Measurements from ENCODE around the gene SRSF4. TPM values are rescaled to one million over a fixed set of nuclear protein-coding genes. Genes with fewer than 3 reads are reported as not detected.
"Not testable (repeated sequence)": the region's sequence is repeated elsewhere in the genome, so short reads cannot be mapped to it uniquely, and the experiment has no call there.

The SRSF4 gene
- total RNA-seq, 1 donor, result 27.9 TPM

DNA sequence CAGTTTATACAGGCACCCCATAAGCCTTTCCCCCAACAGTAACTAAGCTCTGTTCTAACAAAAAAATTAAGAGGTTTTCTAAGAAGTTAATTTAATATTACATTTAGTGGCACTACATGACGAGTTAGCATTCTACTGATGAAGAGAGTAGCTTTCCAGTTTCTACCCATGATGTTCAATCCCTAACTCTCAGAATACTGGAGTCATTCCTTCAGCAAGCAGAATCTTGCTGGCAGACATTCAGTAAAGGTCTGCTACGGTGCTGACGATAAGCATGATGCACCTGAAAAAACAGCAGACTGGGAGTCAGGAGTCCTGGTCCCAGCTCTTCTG lies 24.5 kb downstream of the SRSF4 start:
- no peak overlapping the region for H3K4me3 ChIP-seq (ENCODE audit: insufficient read depth, low read length)
- peaks cover 78% of the 10 kb centered on the region for H3K79me2 ChIP-seq (ENCODE audit: insufficient read depth, low read length)
- no peaks in the 10 kb centered on the region for H3K9me3 ChIP-seq (ENCODE audit: low read depth, low read length)
- H3K36me3 ChIP-seq (ENCODE audit: insufficient read depth, low read length), result peaks cover 89% of the 10 kb centered on the region
- no peak for TF ChIP-seq CTCF (IDR thresholded peaks at IDR 0.05; ENCODE audit: extremely low read depth, low read depth, low read length)
- peaks cover 24% of the 10 kb centered on the region for H4K20me1 ChIP-seq (ENCODE audit: insufficient read depth, low read length)
- no peak for DNase-seq (ENCODE audit: insufficient read length, low spot score, missing footprints)
- no peaks in the 10 kb centered on the region for H3K4me1 ChIP-seq (ENCODE audit: insufficient read depth, low read length)
- H2AFZ ChIP-seq (ENCODE audit: low read length), result no peak overlapping the region
- no peak overlapping the region for H3K27ac ChIP-seq (ENCODE audit: low read depth, low read length)
- no peaks in the 10 kb centered on the region for H3K27me3 ChIP-seq (ENCODE audit: insufficient read depth, low read length)
- no peak overlapping the region for H3K4me2 ChIP-seq (ENCODE audit: insufficient read depth, low read length)

DNA sequence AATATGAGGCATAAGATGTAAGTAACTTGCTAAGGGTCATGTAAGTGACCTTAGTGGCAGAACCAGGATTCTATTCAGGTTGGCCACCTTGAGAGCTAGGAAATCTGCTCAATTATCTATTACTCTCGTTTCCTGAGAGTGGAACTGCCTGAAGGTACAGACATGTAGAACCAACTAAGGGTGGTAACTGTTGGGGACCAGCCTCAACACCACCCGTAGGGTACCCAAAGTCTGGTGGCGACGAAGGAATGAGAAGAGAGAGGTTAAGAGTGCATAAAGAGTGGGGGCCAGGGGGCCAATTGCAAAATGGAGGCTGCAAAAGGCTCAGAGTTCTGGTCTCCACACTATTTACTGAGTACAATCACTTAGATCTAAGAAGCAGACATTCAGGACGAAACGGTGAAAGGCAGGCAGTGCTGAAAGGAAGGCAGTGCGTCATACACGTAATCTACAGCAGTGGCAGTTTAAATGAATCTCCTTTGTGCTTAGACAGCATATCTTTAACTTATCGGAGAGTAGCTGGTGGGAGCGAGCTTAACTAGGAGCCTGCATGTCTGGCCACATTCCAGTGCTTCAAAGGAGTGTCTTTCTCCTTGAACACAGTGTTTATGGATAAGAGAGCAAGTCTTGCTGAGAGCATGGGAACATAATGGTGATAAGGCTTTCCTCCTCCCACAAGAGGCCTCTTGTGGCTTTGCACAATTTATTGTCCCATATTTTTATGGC lies 25.0 kb downstream of the SRSF4 start:
- Histone ChIP-seq H3K27me3 (ENCODE audit: insufficient read depth, low read length) (no peaks in the 10 kb centered on the region), H3K79me2 (ENCODE audit: insufficient read depth, low read length) (peaks cover 77% of the 10 kb centered on the region), H3K4me1 (ENCODE audit: insufficient read depth, low read length) (no peaks in the 10 kb centered on the region), H3K36me3 (ENCODE audit: insufficient read depth, low read length) (peaks cover 90% of the 10 kb centered on the region), H3K9me3 (ENCODE audit: low read depth, low read length) (no peaks in the 10 kb centered on the region), H4K20me1 (ENCODE audit: insufficient read depth, low read length) (peaks cover 23% of the 10 kb centered on the region), H2AFZ (ENCODE audit: low read length) (no peak overlapping the region), H3K4me2 (ENCODE audit: insufficient read depth, low read length) (no peak overlapping the region), H3K27ac (ENCODE audit: low read depth, low read length) (no peak overlapping the region), H3K4me3 (ENCODE audit: insufficient read depth, low read length) (no peak overlapping the region)
- DNase-seq (ENCODE audit: insufficient read length, low spot score, missing footprints), result no peak
- no peak for TF ChIP-seq CTCF (IDR thresholded peaks at IDR 0.05; ENCODE audit: extremely low read depth, low read depth, low read length)

GRCh38 chr1:29152046-29152805 lies 29.5 kb downstream of the SRSF4 start:
- H3K36me3 ChIP-seq (ENCODE audit: insufficient read depth, low read length), result peaks cover 92% of the 10 kb centered on the region
- peaks cover 11% of the 10 kb centered on the region for H3K4me1 ChIP-seq (ENCODE audit: insufficient read depth, low read length)
- no peaks in the 10 kb centered on the region for H3K27me3 ChIP-seq (ENCODE audit: insufficient read depth, low read length)
- H2AFZ ChIP-seq (ENCODE audit: low read length), result no peak overlapping the region
- H3K9me3 ChIP-seq (ENCODE audit: low read depth, low read length), result no peaks in the 10 kb centered on the region
- no peak for DNase-seq (ENCODE audit: insufficient read length, low spot score, missing footprints)
- peaks cover 12% of the 10 kb centered on the region for H4K20me1 ChIP-seq (ENCODE audit: insufficient read depth, low read length)
- H3K27ac ChIP-seq (ENCODE audit: low read depth, low read length), result no peak overlapping the region
- no peak overlapping the region for H3K4me3 ChIP-seq (ENCODE audit: insufficient read depth, low read length)
- peaks cover 50% of the 10 kb centered on the region for H3K79me2 ChIP-seq (ENCODE audit: insufficient read depth, low read length)
- no peak for TF ChIP-seq CTCF (IDR thresholded peaks at IDR 0.05; ENCODE audit: extremely low read depth, low read depth, low read length)
- H3K4me2 ChIP-seq (ENCODE audit: insufficient read depth, low read length), result no peak overlapping the region

DNA sequence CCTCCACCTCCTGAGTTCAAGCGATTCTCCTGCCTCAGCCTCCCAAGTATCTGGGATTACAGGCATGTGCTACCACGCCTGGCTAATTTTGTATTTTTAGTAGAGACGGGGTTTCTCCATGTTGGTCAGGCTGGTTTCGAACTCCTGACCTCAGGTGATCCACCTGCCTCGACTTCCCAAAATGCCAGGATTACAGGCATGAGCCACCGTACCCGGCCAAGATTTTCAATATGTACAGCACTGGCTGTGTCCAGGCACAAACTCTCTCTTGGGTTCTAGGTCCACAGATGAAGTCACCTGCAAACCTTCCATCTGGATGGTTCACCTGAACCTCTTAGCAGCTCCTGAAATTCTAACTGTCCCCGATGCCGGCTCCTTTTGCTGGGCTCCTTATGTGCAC lies 31.4 kb downstream of the SRSF4 start:
- not testable (repeated sequence) for H3K9me3 ChIP-seq (ENCODE audit: low read depth, low read length); H2AFZ ChIP-seq (ENCODE audit: low read length); H3K27me3 ChIP-seq (ENCODE audit: insufficient read depth, low read length); H3K4me3 ChIP-seq (ENCODE audit: insufficient read depth, low read length); DNase-seq (ENCODE audit: insufficient read length, low spot score, missing footprints); H3K27ac ChIP-seq (ENCODE audit: low read depth, low read length); H3K4me2 ChIP-seq (ENCODE audit: insufficient read depth, low read length)
- Histone ChIP-seq H3K36me3 (ENCODE audit: insufficient read depth, low read length) (peaks cover 78% of the 10 kb centered on the region), H3K4me1 (ENCODE audit: insufficient read depth, low read length) (peaks cover 28% of the 10 kb centered on the region), H3K79me2 (ENCODE audit: insufficient read depth, low read length) (peaks cover 33% of the 10 kb centered on the region), H4K20me1 (ENCODE audit: insufficient read depth, low read length) (peaks cover 11% of the 10 kb centered on the region)

All from osteoblast (primary cell).